HG03066 (cell line): ENCODE results near the gene PPA1.
"Not testable (repeated sequence)": the region's sequence is repeated elsewhere in the genome, so short reads cannot be mapped to it uniquely, and the experiment has no call there.

Experiments used
- ATAC-seq: cut with Tn5 transposase; IDR thresholded peaks from one replicate; pipeline ENCODE4 v1.9.1; 2021; ENCODE audit warnings: low read depth; ENCODE audit not compliant: unreplicated experiment

PPA1 gene

DNA sequence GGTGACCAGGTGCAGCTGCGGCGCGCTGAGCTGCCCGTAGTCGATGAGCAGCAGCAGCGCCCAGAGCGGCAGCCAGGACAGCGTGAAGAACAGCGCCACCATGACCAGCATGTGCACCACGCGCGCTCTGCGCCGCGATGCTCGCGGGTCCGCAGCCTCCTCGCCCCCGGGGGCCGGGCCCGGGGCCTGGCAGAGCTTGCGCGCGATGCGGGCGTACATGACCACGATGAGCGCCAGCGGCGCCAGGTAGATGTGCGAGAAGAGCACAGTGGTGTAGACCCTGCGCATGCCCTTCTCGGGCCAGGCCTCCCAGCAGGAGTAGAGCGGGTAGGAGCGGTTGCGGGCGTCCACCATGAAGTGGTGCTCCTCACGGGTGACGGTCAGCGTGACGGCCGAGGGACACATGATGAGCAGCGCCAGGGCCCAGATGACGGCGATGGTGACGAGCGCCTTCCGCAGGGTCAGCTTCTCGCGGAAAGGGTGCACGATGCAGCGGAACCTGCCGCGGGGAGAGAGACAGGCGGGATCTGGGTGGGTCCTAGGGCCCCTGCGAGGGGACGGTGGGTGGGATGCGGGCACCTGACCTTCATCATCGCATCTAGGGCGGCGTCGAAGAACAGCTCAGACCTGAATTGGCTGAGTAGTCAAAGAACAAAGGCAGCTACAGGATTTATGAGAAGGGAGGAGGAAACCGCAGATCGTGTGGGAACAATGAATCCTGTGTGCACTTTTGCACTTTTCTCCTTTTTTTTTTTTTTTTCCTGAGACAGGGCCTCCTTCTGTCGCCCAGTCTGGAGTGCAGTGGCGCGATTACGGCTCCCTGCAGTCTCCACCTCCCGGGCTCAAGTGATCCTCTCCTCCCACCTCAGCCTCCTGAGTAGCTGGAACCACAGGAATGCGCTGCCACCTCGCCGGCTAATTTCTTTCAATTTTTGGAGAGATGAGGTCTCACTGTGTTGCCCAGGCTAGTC is 22.4 kb upstream of the PPA1 start:
- ATAC-seq: no peak

DNA sequence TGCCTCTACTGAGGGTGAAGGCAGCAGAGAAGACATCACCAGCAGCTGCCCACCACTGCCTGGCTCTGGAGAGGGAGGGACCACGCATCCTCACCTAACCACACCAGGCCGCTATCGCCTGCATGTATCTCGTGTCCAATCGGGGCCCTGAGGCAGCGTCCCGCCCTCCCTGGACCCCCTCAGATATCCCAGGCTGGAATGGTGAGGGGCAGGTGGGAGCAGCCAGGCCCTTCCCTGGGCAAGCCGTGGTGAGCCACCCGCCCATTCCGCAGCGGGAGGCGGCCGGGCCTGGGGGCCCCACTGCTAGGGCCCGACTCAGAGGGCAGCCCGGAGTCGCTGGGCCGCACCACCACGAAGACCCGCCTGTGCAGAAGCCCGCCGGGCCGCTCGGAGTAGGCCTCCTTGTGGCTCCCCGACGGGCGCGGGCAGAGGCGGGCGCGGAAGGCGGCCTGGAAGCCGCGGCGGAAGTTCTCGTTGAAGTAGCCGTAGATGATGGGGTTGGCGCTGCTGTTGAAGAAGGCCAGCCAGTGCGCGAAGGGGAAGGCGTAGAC is 21.6 kb upstream of the PPA1 start:
- no peak for ATAC-seq

DNA sequence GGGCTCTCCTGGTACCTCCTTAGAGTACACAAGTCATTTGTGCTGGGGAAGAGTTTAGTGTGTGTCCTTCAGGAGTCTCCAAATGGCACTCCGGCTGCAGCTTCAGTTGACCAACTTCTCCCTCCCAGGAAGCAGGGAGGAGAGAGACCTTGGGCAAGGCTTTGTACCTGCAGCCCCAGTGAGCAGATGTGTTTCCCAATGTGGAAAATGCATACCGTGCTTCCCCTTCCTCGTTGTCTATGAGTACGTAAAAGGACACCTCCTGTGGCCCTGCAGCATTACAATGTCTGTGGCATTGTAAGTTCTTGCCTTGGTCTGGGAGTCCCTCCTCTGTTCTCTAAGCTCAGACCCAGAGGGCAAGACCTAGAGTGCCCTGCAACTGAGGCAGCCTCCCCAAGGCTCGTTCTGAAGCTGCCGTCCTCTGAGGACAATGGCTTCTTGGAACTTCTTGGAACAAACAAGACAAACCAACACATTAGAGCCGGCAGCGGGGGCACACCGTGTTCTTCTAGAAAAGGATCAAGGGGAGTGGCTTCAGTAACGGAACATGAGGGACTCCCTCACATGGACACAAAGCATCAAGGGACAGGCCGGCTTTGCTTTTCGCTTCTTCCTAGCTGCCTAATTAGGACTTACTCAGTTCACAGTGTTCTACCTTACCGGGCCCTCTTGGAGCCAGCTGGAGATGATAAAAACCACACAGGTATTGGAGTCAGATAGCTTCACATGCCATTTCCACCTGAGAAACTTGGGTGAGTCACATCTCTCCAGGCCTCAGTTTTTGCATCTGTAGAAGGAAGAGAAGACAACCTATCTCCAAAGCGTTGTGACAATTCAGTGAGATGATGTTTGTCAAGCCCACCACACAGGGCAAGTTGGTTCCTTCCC is 20.9 kb upstream of the PPA1 start:
- ATAC-seq: no peak

DNA sequence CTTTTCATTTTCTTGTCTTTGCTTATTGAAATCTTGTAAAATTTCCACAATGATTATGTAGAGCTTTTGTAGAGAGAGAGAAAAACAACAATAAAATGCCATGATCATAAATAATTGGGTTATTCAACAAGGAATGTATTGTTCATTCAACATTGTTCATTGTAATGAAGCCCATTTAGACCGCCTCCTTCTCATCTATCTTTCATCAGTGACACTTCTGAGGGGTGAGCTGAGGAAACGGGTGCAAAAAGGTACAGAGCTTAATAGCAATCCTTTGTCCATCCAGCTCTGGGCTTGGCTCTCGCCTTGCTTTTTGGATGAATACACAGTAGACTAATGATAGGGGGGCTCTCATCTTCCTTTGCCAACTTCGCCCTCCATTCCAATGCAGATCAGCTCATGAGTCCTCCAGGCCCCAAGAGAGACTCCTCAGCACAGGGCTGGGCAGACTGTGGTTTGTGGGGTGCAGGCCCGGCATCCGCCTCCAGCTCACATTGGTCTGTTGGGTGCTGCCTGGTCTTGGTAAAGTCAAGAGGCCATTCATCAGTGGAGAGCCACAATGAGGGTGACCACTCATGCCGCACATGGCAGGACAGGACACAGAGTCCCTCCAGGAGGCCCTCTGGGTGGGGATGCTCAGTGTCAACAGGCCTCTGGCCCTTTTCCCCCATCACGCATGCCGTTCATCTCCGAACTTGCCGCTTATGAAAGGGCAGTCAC is 17.9 kb upstream of the PPA1 start:
- ATAC-seq: no peak

DNA sequence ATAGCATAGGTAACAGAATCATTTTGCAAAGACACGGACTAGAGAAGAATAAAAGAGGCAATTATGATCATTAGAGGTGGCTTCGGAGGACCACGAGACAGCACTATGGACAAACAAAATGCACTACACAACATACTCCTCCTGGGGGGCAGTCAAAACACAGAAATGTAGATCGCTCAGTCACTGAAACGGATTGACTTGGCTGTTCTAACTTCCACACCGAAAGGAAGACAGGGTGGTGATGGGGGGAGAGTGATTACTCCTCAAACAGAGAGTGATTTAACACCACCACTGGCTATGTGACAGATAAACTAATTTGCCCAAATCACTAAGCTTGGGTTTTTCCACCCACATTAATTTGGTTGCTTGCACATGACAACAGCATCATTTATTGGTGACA is 14.1 kb upstream of the PPA1 start:
- ATAC-seq: no peak

DNA sequence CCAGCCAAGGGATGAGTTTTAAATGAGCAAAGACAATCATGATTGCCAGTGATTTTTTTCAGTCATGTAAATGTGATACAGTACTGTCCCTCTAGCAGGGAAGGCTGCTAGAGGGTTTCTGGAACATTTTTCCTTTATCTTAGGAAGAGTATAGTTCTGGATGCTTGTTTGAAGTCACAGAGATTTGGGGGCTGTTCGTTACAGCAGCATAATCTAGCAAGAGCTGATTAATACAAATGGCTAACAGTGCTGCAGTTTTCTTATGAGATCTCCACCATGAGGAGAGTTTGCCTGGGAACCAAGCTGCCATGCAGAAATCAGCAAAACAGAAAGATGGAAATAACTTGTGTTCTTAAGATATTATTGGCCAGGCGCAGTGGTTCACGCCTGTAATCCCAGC is 7.9 kb upstream of the PPA1 start:
- no peak for ATAC-seq

DNA sequence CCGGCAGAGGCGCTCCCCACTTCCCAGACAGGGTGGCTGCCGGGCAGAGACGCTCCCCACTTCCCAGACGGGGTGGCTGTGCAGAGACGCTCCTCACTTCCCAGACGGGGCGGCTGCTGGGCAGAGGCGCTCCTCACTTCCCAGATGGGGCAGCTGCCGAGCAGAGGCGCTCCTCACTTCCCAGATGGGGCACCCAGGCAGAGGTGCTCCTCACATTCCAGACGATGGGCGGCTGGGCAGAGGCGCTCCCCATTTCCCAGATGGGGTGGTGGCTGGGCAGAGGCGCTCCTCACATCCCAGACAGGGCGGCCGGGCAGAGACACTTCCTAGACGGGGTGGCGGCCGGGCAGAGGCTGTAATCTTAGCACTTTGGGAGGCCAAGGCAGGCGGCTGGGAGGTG is 6.8 kb upstream of the PPA1 start:
- not testable (repeated sequence) for ATAC-seq

DNA sequence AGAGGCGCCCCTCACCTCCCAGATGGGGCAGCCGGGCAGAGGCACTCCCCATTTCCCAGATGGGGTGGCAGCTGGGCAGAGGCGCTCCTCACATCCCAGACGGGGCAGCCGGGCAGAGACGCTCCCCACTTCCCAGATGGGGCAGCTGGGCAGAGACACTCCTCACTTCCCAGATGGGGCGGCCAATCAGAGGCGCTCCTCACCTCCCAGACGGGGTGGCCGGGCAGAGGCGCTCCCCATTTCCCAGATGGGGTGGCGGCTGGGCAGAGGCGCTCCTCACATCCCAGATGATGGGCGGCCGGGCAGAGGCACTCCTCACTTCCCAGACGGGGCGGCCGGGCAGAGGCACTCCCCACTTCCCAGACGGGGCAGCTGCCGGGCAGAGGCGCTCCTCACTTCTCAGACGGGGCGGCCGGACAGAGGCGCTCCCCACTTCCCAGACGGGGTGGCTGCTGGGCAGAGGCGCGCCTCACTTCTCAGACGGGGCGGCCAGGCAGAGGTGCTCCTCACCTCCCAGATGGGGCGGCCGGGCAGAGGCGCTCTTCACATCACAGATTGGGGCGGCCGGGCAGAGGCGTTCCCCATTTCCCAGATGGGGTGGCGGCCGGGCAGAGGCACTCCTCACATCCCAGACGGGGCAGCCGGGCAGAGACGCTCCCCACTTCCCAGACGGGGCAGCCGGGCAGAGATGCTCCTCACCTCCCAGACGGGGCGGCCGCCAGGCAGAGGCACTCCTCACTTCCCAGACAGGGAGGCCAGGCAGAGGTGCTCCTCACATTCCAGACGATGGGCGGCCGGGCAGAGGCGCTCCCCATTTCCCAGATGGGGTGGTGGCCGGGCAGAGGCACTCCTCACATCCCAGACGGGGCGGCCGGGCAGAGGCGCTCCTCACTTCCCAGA is 6.1 kb upstream of the PPA1 start:
- ATAC-seq: not testable (repeated sequence)

DNA sequence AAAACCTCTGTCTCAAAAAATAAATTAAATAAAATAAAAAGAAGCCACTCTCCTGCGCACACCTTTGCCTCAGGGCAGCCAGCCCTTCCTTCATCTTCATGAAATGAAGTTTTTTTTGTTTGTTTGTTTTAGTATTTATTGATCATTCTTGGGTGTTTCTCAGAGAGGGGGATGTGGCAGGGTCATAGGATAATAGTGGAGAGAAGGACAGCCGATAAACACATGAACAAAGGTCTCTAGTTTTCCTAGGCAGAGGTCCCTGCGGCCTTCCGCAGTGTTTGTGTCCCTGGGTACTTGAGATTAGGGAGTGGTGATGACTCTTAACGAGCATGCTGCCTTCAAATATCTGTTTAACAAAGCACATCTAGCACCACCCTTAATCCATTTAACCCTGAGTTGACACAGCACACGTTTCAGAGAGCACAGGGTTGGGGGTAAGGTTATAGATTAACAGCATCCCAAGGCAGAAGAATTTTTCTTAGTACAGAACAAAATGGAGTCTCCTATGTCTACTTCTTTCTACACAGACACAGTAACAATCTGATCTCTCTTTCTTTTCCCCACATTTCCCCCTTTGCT is 4.8 kb upstream of the PPA1 start:
- not testable (repeated sequence) for ATAC-seq

DNA sequence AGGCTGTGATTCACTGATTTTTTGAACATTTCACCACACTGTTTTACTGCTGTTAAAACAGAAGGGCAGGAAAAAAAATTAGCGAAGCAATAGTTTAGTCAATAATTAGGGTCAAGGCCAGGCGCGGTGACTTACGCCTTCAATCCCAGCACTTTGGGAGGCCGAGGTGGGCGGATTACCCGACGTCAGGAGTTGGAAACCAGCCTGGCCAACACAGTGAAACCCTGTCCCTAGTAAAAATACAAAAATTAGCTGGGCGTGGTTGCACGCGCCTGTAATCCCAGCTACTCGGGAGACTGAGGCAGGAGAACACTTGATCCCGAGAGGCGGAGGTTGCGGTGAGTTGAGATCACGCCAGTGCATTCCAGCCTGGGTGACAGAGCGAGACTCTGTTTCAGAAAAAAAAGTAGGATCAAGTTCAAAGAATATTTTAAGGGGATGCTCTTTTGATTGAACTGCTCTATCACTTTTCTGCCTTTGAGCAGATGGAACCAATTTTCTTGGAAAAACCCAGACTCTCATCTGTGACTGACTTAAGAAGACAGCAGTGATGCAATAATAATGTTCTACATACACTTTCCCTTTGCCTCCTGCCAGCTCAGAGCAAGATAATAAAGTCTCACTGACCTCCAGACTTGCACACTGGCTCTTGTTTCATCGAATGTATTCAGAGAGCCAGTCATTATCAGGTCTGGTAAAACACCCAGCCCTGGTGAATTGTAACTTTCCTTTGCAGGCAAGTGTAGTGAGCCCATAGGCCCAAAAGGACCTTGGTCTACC is 1.6 kb upstream of the PPA1 start:
- no peak for ATAC-seq

DNA sequence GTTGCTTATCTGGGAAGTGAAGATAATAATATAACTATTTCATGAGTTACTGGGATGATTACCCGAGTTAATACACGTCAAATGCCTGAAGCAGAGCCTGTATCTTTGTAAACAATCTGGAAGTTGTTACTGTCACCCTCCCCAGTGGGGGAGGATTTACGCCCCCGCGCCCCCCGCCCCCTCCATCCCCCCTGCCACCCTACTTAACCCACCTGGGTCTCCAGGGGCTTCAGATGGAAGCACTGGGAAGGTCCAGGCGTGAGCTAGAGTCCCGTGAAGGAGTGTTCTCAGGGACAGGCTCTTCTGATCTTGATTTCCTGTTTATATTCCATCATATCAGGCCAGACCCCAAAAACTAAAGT is 691 bp upstream of the PPA1 start:
- ATAC-seq: no peak

DNA sequence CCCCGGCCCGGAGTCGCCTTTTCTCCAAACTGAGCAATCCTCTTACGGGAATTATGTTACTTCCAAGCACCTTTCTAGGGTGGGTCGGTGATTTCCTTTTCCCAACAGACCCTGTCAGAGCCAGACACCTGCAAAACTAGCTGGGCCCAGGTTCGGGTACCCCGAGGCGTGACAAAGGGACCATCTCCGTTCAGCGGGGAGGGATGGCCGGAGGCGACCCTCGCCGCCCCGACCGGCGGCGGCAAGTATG is 445 bp downstream of the PPA1 start:
- ATAC-seq: no peak

DNA sequence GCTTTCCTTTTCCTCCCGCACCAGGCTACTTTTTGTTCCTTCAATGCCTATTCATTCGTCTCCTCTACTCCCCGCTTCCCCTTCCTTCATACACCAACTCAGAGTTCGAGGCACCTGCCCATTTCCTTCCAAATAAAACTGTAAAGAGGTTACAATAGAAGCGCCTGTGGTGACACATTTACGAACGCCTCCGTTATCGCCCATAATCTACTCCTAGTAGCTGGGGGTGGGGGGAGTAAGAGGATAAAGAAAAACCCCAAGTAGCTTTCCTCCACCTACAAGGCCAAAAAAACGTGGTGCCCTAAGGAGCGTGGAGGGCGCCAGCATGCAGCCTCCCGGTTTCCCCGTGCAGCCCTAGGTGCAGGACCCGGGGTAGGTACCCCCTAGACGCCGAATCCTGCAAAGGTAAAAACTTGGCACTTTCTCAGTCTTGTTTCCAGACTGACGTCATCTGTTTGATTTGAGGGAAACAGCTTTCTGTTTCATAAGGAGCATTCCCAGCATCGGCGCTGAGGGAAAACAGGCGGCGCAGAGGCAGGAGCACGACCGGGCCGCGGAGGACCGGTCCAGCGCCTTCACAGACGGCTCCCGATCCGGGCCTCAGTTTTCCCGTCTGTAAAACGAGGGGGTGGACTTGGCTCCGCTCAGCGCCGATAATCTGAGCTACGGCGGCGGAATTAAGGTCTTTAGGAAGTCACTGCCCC is 922 bp downstream of the PPA1 start:
- ATAC-seq: no peak

DNA sequence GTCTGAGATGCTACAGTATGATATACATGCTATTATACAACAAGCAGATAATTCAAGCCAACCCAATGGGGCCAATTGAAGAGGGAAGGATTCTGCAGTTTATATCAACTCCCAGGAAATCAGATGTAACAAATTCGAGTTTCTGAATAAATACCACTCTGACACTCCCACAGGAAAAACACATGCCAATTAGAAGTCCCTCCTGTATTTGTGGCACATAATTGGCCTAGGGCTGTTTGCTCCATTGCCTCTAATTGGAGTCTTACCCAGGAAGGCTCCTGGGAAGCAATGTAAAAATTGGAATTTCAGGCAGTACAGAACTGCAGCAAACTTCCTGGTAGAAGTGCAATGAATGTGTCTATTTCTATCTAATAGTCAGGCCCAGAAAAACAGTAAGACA is 4.7 kb downstream of the PPA1 start:
- no peak for ATAC-seq

DNA sequence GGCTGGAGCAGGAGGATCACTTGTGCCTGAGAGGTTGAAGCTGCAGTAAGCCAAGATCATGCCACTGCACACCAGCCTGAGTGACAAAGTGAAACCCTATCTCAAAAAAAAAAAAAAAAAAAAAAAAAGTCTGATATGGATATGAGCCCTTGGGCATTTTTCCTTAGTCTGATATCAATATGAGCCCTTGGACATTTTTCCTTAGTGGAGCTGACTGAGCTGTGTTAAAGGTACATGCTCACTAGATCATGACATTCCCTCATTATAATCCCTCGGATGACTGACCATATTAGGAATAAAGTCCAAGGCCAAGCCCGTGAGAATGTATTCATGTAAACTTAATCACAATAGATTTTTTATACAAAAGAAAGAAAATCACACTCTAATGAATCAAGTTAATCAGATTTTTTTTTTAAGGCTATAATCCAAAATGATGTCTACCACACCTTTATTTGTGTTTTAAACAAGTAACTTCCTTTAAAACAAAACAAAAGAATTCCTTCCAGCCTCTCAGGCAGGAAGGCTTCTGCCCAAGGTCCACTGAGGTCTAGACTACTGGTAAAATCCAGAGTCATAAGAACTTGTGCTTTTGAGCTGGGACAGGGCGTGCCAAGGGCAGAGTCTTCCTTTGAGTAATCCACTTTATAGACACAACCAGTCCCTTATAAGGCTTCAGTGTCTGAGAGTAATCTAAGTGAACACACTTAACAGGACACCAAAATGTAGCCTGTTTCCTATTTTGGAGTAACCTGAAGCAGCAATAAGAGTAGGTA is 5.5 kb downstream of the PPA1 start:
- no peak for ATAC-seq

DNA sequence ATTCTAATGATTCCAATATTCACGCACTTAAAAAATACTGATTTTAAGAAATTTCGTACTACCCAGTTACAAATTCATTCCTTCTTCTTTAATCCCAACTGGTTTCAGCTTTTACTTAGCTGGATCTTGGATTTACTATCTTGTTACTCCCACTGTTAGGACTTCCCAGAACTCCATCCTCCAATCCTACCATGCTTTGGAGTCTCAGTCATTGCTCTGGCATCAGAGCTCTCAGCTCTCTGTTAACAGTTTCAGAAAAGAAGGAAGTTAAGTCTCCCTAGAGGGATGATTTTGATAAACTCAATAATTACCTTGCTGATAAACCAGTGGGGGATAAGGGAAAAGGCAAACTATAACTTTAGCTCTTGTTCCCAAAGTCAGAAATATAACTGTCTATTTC is 9.5 kb downstream of the PPA1 start:
- no peak for ATAC-seq

DNA sequence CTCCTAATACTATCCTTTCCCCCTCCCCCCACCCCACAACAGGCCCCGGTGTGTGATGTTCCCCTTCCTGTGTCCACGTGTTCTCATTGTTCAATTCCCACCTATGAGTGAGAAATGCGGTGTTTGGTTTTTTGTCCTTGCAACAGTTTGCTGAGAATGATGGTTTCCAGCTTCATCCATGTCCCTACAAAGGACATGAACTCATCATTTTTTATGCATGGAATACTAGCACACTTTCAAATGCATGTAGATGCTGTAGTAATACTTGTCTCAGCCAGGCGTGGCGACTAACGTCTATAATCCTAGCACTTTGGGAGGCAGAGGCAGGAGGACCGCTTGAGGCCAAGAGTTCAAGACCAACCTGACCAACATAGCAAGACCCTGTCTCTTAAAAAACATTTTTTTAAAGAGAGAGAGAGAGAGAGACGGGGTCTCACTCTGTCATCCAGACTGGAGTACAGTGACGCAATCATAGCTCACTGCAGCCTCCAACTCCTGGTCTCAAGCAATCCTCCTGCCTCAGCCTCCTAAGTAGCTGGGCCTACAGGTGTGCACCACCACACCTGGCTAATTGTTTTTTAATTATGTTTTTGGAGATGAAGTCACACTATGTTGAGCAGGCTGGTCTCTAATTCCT is 10.3 kb downstream of the PPA1 start:
- not testable (repeated sequence) for ATAC-seq
